Measurements from ENCODE around the gene CNDP1. TPM values are rescaled to one million over a fixed set of nuclear protein-coding genes. Genes with fewer than 3 reads are reported as not detected.

Gene CNDP1
- total RNA-seq, 1 donor from 2014 or later, result not detected

DNA sequence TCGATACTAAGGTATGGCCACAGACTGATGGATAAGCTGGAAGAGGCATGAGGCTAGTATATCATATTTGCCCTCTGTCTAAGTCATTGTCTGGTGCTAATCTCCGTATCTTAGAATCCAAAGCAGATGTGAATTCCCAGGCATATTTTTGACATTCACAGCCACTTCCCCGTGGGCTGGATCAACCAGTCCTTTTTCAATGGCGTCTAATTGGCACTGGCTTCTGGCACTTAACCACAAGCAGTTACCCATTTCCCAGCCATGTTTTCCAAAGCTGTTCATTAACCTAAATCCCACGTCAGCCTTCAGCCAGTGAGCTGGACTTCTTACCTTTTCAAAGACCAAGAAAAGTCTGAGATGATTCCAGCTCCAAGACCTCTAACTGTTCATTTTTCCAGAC is 42.7 kb downstream of the CNDP1 start:
- Mint-ChIP-seq H3K27ac (ENCODE audit: unreplicated experiment) (no peak overlapping the region), H3K27me3 (ENCODE audit: unreplicated experiment) (peaks cover 10% of the 10 kb centered on the region), H3K4me3 (ENCODE audit: unreplicated experiment) (no peak overlapping the region), H3K9me3 (ENCODE audit: unreplicated experiment) (no peaks in the 10 kb centered on the region), H3K4me1 (ENCODE audit: unreplicated experiment) (peaks cover 12% of the 10 kb centered on the region), H3K36me3 (ENCODE audit: low read depth, unreplicated experiment) (peaks cover 4% of the 10 kb centered on the region)
- TF ChIP-seq, protein P1, sequence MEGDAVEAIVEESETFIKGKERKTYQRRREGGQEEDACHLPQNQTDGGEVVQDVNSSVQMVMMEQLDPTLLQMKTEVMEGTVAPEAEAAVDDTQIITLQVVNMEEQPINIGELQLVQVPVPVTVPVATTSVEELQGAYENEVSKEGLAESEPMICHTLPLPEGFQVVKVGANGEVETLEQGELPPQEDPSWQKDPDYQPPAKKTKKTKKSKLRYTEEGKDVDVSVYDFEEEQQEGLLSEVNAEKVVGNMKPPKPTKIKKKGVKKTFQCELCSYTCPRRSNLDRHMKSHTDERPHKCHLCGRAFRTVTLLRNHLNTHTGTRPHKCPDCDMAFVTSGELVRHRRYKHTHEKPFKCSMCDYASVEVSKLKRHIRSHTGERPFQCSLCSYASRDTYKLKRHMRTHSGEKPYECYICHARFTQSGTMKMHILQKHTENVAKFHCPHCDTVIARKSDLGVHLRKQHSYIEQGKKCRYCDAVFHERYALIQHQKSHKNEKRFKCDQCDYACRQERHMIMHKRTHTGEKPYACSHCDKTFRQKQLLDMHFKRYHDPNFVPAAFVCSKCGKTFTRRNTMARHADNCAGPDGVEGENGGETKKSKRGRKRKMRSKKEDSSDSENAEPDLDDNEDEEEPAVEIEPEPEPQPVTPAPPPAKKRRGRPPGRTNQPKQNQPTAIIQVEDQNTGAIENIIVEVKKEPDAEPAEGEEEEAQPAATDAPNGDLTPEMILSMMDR (IDR thresholded peaks at IDR 0.05; ENCODE audit: unreplicated experiment), result no peak
- no peak for DNase-seq (ENCODE audit: low spot score)

DNA sequence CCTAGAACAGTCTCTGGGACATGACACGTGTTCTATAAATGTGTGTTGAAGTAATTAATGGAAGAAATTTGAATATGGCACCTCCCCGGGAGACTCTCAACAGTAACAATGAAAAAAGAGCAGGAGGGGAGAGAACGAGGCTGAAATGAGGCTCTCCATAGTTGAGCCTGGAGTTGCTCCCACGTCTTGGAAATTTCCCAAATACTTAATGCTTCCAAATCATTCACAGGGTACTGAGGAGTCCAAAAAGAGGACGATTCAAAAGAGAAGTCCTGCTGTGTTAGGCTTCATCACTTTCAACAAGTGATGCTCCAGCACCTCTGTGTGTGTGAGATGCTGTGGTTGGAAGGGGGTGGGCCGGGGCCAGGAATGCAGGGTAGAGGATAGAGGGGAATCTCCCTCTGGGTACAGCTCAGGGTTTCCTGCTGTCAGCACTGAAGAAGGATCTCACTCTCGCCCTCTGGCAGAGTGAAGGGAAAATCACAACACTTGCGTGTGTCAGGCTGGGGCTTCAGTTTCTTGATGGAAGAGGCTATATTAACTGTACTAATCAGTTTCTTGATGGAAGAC is 45.3 kb downstream of the CNDP1 start:
- Mint-ChIP-seq H3K36me3 (ENCODE audit: low read depth, unreplicated experiment) (no peaks in the 10 kb centered on the region), H3K4me3 (ENCODE audit: unreplicated experiment) (no peak overlapping the region), H3K4me1 (ENCODE audit: unreplicated experiment) (peaks cover 12% of the 10 kb centered on the region), H3K27me3 (ENCODE audit: unreplicated experiment) (peaks cover 9% of the 10 kb centered on the region), H3K27ac (ENCODE audit: unreplicated experiment) (no peak overlapping the region), H3K9me3 (ENCODE audit: unreplicated experiment) (no peaks in the 10 kb centered on the region)
- no peak for DNase-seq (ENCODE audit: low spot score)
- TF ChIP-seq, protein P1 (IDR thresholded peaks at IDR 0.05; ENCODE audit: unreplicated experiment), result no peak

DNA sequence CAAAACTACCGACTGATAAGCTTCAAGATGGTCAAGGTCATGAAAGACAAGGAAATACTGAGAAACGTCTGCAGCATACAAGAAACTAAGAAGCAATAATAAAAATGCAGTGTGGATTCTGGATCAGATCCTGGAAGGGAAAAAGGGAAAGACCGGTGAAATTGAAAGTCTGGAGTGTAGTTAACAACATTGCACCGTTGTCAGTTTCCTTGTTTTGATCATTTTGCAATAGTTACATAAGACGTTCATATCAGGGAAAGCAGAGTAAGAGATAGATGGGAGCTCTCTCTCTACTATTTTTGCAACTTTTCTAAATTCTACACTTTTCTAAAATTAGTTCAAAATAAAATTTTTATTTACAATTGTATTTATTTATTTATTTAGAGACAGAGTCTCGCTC is 48.3 kb downstream of the CNDP1 start:
- Mint-ChIP-seq H3K27ac (ENCODE audit: unreplicated experiment) (no peak overlapping the region), H3K4me3 (ENCODE audit: unreplicated experiment) (no peak overlapping the region), H3K9me3 (ENCODE audit: unreplicated experiment) (no peaks in the 10 kb centered on the region), H3K4me1 (ENCODE audit: unreplicated experiment) (peaks cover 2% of the 10 kb centered on the region), H3K27me3 (ENCODE audit: unreplicated experiment) (peaks cover 5% of the 10 kb centered on the region), H3K36me3 (ENCODE audit: low read depth, unreplicated experiment) (no peaks in the 10 kb centered on the region)
- TF ChIP-seq, protein P1 (IDR thresholded peaks at IDR 0.05; ENCODE audit: unreplicated experiment), result no peak
- DNase-seq (ENCODE audit: low spot score), result no peak

DNA sequence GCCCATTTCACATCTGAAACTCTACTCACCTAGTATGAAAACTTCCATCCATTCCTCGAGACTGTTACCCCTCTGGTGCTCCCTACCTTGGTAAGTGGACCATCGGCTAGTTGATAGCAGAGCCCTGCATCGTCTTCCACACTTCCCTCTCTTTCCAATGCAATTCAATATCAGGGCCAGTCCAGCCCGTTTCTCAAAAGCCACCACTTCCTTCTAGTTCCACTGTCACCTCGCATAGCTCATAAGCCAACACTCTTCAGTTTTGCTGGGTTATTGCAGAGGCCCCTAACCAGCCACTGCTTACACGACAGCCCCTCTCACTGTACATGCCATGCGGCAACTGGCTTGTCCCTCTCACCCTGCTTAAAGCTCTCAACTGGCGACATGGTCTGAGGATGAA is 53.1 kb downstream of the CNDP1 start:
- Mint-ChIP-seq H3K27ac (ENCODE audit: unreplicated experiment) (no peak overlapping the region), H3K9me3 (ENCODE audit: unreplicated experiment) (no peaks in the 10 kb centered on the region), H3K27me3 (ENCODE audit: unreplicated experiment) (no peaks in the 10 kb centered on the region), H3K36me3 (ENCODE audit: low read depth, unreplicated experiment) (no peaks in the 10 kb centered on the region), H3K4me1 (ENCODE audit: unreplicated experiment) (no peaks in the 10 kb centered on the region), H3K4me3 (ENCODE audit: unreplicated experiment) (no peak overlapping the region)
- no peak for DNase-seq (ENCODE audit: low spot score)
- TF ChIP-seq, protein P1 (IDR thresholded peaks at IDR 0.05; ENCODE audit: unreplicated experiment), result no peak

DNA sequence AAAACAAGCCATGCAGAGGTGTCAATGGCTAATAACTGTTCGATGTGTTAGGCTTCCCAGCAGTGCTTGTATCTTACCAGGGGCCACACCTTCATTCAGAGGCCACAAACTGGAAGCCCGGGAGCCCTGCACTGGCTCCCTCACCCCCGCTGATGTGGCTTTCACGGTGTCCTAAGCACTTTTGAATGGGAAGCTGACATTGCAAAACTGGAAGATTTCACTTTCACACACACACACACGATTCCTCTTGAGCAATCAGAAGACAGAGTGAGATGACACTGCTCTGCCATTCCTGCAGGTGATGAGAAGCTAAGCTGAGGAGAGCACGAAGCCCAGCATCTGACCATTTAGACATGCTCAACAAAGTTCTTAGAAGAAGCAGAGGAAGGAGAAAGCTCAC is 54.7 kb downstream of the CNDP1 start:
- DNase-seq (ENCODE audit: low spot score), result no peak
- H3K27me3 Mint-ChIP-seq (ENCODE audit: unreplicated experiment), result peaks cover 2% of the 10 kb centered on the region
- no peak overlapping the region for H3K4me3 Mint-ChIP-seq (ENCODE audit: unreplicated experiment)
- no peaks in the 10 kb centered on the region for H3K36me3 Mint-ChIP-seq (ENCODE audit: low read depth, unreplicated experiment)
- H3K27ac Mint-ChIP-seq (ENCODE audit: unreplicated experiment), result no peak overlapping the region
- H3K9me3 Mint-ChIP-seq (ENCODE audit: unreplicated experiment), result no peaks in the 10 kb centered on the region
- TF ChIP-seq, protein P1 (IDR thresholded peaks at IDR 0.05; ENCODE audit: unreplicated experiment), result no peak
- no peaks in the 10 kb centered on the region for H3K4me1 Mint-ChIP-seq (ENCODE audit: unreplicated experiment)

Data from endothelial cell (in vitro differentiated cells).